ENCODE measurements around the gene DRD1. TPM values are rescaled to one million over a fixed set of nuclear protein-coding genes. Genes with fewer than 3 reads are reported as not detected.

Gene DRD1
- total and polyA plus RNA-seq, 2 experiments from 2014 or later: 0.11 to 0.14 TPM

GRCh38 chr5:175469916-175470315, 25.9 kb upstream of the DRD1 start:
- H3K9me2 ChIP-seq (ENCODE audit: insufficient read depth): no peaks in the 10 kb centered on the region
- no peak overlapping the region for H3K4me2 ChIP-seq
- Mint-ChIP-seq H3K27ac (no peak overlapping the region), H3K4me1 (no peaks in the 10 kb centered on the region; the same call in 1 of the 3 replicates), H3K36me3 (ENCODE audit: low read depth) (no peaks in the 10 kb centered on the region), H3K27me3 (ENCODE audit: insufficient read depth, low read depth, poor library complexity) (peaks cover 1% of the 10 kb centered on the region), H3K9me3 (no peaks in the 10 kb centered on the region; the same call in 2 of the 3 replicates), H3K4me3 (no peak overlapping the region)
- H3K27me3 ChIP-seq (ENCODE audit: insufficient read depth): no peaks in the 10 kb centered on the region
- TF ChIP-seq POLR2AphosphoS5 (IDR thresholded peaks at IDR 0.05; ENCODE audit: low read depth): no peak
- TF ChIP-seq CTCF (conservative IDR thresholded peaks at IDR 0.05; ENCODE audit: low read depth in 2 of 2): no peak
- no peak for TF ChIP-seq EZH2phosphoT487 (IDR thresholded peaks at IDR 0.05; ENCODE audit: unreplicated experiment)
- no peak for TF ChIP-seq JUNB (IDR thresholded peaks at IDR 0.05; ENCODE audit: unreplicated experiment)
- no peak for TF ChIP-seq STAT1 (IDR thresholded peaks at IDR 0.05; ENCODE audit: unreplicated experiment)
- no peak for TF ChIP-seq ZNF114 (CRISPR knock-in tag; IDR thresholded peaks at IDR 0.05)
- no peak for TF ChIP-seq ETS1 (IDR thresholded peaks at IDR 0.05)
- no peak for TF ChIP-seq REST (IDR thresholded peaks at IDR 0.05; ENCODE audit: unreplicated experiment)
- TF ChIP-seq ZNF462 (CRISPR knock-in tag; IDR thresholded peaks at IDR 0.05): no peak
- TF ChIP-seq NANOG (IDR thresholded peaks at IDR 0.05; ENCODE audit: borderline replicate concordance): no peak
- no peak for TF ChIP-seq ZNF331 (CRISPR knock-in tag; IDR thresholded peaks at IDR 0.05; ENCODE audit: low read depth)
- TF ChIP-seq CREB1 (CRISPR knock-in tag; IDR thresholded peaks at IDR 0.05; ENCODE audit: low read depth): no peak
- TF ChIP-seq EZH2 (IDR thresholded peaks at IDR 0.05; ENCODE audit: low read depth, unreplicated experiment): no peak
- no peak overlapping the region for H3K4me3 ChIP-seq
- H3K79me2 ChIP-seq (replicated peaks; ENCODE audit: insufficient read depth): no peaks in the 10 kb centered on the region
- H3K36me3 ChIP-seq (ENCODE audit: insufficient read depth): no peaks in the 10 kb centered on the region
- DNase-seq (ENCODE audit: low spot score) (no peak), ATAC-seq (peak; percentile 22; the same call in 1 of the 3 replicates)
- no peaks in the 10 kb centered on the region for H3F3A ChIP-seq (replicated peaks; ENCODE audit: low read depth)
- no peak overlapping the region for H2AFZ ChIP-seq
- H4K20me1 ChIP-seq (replicated peaks; ENCODE audit: insufficient read depth): no peaks in the 10 kb centered on the region
- no peak overlapping the region for H3K27ac ChIP-seq (ENCODE audit: low read depth)
- no peaks in the 10 kb centered on the region for H3K4me1 ChIP-seq (ENCODE audit: insufficient read depth)
